GM18526 (cell line): Measurements from ENCODE around the gene ADGB.

ENCODE experiments used
- POLR2A ChIP-seq: IDR thresholded peaks from 3 replicates; pipeline ENCODE4 v1.6.1; 2011; ENCODE audit not compliant: insufficient read length; ENCODE audit errors: extremely low read depth

ADGB gene

DNA sequence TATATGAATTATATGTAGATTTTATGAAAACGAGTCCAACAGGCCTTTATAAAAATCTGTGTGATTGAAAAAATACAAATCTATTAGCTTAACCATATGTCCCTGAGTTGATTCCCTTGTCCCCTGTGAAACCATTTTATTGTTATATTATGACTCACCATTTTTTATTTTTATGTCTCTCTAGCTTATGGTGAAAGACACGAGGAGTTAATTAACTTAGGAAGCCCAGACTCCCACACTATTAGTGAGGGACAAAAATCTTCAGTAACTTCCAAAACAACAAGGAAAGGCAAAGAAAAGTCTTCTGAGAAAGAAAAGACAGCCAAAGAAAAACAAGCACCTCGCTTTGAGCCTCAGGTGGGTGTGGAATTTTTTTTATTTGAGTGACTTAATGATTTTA, 183.1 kb downstream of the ADGB start:
- no peak for TF ChIP-seq POLR2A

DNA sequence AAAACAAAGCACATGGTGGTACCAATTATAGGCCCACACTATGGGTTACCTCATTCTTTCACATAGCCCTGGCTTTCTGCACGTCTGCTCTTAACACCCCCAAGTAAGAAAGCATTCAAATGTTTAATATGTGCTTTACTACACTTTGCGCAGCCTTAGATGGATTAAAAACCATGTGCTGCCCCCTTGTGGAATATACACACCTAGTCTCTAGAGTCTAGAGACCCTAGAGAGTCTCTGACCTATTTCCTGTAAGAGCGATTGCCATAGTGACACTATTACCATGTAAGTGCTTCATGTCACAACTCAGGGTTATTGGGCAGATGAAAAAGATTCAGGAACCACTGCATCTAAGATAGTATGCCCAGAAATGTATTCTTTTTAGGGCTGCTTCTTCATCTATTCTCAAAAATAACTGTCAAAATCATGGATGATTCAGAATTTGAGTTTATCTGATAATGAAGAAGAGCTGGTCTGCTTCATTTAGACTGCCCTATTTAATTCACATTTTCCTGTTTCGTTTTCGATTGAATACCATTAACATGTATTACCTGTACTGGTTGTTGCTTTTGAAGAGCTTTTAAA, 186.3 kb downstream of the ADGB start:
- no peak for TF ChIP-seq POLR2A

DNA sequence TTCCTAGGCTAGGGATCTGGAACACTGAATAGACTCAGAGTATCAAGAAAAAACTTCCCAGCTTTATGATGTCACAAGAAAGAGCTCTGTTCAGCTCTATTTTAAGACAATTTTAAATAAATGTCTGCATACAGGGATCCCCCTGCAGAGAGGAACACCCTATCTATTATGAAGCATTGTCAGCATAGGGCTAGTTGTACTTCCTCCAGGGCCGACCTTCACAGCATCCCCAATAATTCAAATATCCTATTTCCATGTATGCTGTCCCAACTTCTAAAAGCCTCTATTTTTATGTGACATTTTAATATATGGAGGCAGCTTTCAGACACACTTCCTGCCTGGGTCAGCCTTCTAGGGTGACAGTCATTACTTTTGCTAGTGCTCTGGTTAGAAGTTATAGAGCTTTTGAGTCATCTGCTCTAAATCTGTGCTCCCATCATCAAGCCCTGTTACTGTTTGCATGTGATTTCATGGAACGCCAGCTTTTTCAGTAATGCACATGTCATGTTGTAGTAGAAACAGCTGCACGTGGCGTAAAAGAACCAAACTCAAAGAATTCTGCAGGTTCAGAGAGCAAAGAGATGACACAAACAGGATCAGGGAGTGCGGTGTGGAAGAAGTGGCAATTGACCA, 189.2 kb downstream of the ADGB start:
- TF ChIP-seq POLR2A, result no peak

DNA sequence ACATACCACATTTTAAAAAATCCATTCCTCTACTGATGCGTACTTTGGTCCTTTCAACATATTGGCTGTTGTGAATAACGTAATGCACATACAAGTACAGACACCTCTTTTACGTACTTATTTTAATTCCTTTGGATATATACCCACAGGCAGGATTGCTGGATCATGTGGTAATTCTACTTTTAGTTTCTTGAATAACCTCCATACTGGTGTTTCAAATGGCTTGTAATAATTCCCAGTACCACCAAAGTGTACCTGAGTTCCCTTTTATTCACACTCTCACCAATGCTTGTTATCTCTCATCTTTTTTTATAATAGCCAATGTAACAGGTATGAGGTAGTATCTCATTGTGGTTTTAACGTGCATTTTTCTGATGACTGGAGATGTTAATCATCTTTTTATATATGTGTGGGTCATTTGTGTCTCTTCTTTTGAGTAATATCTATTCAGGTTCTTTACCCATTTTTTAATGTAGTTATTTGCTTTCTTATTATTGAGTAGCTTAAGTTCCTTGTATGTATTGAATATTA, 191.9 kb downstream of the ADGB start:
- no peak for TF ChIP-seq POLR2A

DNA sequence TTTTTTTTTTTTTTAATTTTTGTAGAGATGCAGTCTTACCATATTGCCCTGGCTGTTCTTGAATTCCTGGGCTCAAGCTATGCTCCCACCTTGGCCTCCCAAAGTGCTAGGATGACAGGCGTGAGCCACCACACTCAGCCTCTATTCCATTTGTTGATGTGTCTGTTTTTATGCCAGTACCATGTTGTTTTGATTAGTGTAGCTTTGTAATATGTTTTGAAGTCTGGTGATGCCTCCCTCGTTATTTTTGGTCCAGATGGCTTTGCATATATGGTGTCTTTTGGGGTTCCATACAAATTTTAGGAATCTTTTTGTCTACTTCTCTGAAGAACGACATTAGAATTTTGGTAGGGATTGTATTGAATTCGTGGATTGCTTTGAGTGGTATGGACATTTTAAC, 193.2 kb downstream of the ADGB start:
- no peak for TF ChIP-seq POLR2A

DNA sequence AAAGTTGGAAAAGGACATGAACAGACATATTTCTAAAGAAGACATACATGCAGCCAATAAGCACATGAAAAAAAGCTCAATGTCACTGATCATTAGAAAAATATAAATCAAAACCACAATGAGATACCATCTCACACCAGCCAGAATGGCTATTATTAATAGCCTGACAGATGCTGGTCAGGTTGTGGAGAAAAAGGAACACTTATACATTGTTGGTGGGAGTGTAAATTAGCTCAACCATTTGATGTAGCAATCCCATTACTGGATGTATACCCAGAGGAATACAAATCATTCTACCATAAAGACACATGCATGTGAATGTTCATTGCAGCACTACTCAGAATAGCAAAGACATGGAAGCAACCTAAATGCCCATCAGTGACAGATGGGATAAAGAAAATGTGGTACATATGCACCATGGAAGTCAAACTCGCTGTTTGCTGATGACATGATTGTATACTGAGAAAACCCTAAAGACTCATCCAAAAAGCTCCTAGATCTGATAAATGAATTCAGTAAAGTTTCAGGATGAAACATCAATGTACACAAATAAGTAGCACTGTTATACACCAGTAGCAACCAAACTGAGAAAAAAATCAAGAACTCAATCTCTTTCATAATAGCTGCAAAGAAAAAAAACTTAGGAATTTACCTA, 196.8 kb downstream of the ADGB start:
- TF ChIP-seq POLR2A, result no peak

DNA sequence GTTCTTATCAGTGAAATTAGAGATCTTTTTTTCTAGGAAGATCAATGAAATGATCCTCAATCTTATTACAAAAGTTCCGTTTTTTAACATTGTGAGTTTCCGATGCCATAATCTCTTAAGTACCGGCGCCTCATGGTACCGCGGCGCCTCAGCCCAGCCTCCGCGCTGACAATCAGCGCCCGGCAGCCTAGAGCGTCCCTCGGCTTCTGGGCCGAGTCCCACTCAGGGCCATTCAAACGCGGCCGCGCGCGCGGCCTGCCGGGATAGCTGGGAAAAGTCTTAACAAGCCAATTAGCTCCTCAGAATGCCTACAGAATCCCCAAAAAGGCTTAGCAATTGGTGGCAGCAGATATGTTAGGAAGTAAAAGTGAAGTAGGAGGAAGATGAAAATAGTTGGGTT, 204.8 kb downstream of the ADGB start:
- TF ChIP-seq POLR2A, result no peak

DNA sequence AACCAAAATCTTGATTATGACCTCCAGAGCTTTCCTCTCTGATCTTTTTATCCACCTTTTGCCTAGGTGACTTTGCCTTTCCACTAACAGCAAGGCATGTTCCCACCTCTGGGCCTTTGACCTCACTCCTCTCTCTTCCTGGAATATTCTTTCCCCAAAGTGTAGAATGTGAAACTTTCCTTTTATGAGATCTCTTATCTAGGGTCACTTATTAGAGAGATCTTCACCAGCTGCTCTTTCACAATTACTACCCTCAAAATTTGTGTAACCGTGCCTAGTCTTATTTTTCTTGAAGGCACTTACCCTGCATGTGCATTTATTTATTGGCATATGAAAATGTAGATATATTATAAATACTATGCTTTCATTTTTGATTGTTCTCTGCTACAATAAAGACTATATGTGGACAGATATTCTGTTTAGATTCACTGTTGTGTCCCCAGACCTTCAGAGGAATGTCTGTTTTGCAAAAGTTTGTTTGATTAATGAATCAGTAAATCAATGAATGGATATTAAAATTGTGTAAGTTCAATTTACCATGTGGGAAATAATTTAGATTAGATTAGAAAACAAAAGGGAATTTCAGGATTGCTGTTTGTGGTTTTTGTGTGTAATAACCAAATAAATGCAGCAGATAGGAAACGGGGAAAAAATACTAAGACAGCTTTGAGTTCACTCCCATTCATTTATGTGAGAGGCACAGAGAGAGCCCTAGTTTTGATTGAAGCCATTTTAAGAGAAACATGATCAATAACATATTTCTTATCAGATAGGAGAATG, 207.0 kb downstream of the ADGB start:
- no peak for TF ChIP-seq POLR2A

DNA sequence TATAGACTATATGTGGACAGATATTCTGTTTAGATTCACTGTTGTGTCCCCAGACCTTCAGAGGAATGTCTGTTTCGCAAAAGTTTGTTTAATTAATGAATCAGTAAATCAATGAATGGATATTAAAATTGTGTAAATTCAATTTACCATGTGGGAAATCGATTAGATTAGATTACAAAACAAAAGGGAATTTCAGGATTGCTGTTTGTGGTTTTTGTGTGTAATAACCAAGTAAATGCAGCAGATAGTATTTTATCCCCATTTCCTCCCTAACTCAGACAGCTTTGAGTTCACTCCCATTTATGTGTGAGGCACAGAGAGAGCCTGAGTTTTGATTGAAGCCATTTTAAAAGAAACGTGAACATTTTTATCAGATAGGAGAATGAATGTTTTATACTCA, 214.8 kb downstream of the ADGB start:
- no peak for TF ChIP-seq POLR2A

DNA sequence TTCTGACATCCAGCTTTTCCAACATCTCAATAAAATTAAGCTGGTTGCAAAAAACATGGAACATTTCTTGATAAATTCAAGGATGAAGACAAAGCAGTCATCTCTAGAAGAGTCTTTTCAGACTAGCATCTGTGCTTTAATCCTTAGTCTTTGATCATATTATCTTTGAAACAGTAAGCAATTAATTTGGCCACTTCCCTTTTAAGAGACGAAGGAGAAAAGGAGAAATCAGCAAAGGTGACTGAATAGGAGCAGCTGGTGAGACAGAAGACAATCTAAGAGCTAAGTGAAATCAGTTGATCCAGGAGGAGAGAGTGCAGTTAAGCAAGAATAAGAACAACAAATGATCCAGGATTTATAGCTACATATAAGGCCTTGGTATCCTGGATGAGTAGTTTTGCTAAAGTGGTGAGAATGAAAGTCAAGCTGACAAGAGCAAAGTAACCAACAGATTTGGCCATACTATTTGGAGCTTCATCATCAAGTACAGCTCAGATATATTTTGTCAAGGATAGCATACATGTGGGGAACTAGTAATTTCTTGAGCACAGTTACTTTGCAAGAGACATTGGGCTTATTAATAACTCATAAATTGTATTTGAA, 215.5 kb downstream of the ADGB start:
- TF ChIP-seq POLR2A, result no peak

DNA sequence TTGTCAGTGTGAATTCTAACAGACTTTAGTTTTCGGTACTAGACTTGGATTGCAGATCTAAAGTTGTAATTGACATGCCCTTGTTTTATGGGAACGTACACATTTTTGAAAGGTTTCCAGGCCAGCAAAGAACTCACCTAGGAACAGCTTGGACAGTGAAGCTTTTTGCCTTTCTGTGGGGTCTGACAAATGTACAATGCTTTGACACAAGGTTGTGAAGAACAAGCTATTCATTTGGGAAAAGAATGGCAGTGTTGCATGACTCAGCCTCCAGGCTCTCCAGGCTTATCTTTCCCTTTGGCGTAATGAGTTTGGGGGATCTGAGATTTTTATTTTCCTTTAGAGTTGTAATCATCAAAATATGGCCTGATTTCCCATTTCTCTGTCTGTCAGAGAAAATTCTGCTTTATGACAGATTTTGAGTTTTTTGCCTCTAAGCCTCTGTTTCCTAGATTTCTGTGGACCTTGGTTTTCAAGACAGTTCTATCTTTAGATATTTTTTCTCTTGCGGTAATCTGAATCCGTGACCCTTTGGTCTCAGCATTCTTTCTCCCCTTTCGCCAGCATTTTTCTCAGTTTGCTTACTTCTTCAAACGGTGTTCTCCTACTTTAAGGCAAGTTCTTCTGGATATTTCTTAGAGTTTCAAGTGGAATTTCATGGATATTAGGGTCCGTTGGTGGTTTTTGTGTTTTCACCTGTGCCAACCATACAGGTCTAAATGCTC, 221.0 kb downstream of the ADGB start:
- no peak for TF ChIP-seq POLR2A

DNA sequence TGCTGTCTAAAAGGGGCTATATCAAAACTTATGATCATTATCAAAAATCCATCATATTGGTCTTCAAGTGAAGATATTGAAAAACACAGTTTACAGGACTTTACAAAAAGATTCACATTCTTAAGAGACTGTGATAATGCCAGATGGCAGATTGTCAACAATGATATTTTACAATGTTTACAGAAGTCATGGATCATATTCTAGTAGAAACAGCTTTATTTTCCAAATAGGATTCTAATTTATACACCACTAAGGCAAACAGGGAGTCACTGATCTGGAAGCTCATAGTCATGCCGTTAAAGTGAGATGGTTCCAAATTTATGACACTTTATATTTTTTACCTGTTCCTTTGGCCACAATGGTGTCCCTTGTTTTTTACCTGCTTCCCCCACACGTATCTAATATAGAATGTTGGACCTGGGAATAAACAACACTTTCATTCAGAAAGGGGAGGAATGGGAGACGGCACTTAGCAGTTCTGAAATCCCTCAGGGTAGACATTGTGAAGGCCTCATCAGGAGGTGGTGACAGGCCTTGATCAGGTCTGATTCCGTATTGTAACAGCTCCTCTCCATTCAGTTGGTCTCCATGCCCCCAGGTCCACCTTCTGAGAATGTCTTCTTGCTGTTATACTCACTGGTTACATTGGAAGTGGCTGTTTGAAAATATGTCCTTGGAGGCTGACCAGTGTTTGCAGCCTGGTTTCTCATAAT, 228.6 kb downstream of the ADGB start:
- TF ChIP-seq POLR2A, result no peak

DNA sequence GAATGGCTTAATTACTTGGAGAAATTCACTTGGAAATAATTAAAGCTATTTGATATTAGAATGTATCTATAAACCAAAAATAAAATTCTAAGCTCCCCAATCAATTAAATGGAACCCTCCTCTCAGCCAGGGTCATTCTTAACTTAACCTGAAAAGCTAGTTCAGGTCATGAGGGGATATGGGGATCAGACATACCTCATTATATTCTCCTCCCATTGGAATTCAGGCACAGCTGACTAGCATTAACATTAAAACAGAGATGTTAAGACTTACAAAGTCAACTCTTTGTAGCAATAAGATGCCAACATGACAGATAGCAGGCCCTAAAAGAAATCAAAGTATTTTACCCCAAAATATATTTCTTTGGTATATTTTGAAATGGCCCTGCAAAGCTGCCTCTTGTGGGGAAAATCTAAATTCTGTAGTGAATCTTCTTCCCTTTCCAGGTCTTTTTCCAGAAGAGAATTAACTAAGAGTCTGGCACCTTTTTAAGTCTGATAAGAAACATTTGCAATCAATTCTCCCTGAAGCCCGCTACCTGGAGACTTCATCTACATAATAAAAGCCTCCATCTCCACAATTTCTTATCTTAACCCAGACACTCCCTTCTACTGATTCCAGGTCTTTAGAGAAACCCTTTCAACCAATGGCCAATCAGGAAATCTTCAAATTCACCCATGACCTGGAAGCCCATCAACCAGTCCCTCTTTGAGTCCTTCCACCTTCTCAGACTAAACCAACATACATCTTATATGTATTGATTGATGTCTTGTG, 231.2 kb downstream of the ADGB start:
- TF ChIP-seq POLR2A, result no peak
